Measurements from ENCODE around the gene PMFBP1. TPM values are rescaled to one million over a fixed set of nuclear protein-coding genes. Genes with fewer than 3 reads are reported as not detected.
A peak's percentile ranks its signal among the peaks of the same experiment; 100 is the strongest.

Gene PMFBP1
- total and polyA plus RNA-seq, 2 donors (not counting 1 experiment from before 2014, with no cell fraction given), result 1.2 to 9.5 TPM

GRCh38 chr16:72099377-72099818 lies 72.6 kb downstream of the PMFBP1 start:
- Histone ChIP-seq H2AFZ (ENCODE audit: insufficient read depth, low read depth, low read length, poor library complexity, severe bottlenecking) (no peak overlapping the region), H3K9me3 (ENCODE audit: control extremely low read depth in 1 of 3, control insufficient read depth in 2 of 3, insufficient read depth in 1 of 3, low read length in 2 of 3) (no peaks in the 10 kb centered on the region), H3K9ac (ENCODE audit: low read length) (no peak overlapping the region), H3K4me1 (ENCODE audit: control insufficient read depth in 2 of 2, insufficient read depth in 2 of 2, low read length in 2 of 2) (peaks cover 15 to 22% of the 10 kb centered on the region in 2 donors), H3K4me3 (ENCODE audit: control extremely low read depth in 1 of 5, extremely low read depth in 1 of 5, insufficient read depth in 1 of 5, low read depth in 2 of 5, low read length in 4 of 5) (no peak overlapping the region), H4K20me1 (ENCODE audit: control insufficient read depth, insufficient read depth, low read length, poor library complexity, severe bottlenecking) (peaks cover 37% of the 10 kb centered on the region), H3K36me3 (replicated peaks in 1 of 2; ENCODE audit: control extremely low read depth in 1 of 2, control insufficient read depth in 1 of 2, extremely low read depth in 1 of 2, insufficient read depth in 2 of 2, low read length in 1 of 2) (peaks cover 7 to 83% of the 10 kb centered on the region in 2 experiments), H3K79me2 (ENCODE audit: control insufficient read depth, insufficient read depth, low read length) (peaks cover 23% of the 10 kb centered on the region), H3K4me2 (replicated peaks; ENCODE audit: low read depth, low read length, poor library complexity, severe bottlenecking) (no peak overlapping the region), H3K27ac (ENCODE audit: low read length in 2 of 2) (no peak overlapping the region), H3K27me3 (replicated peaks in 1 of 4; ENCODE audit: control extremely low read depth in 1 of 4, control insufficient read depth in 3 of 4, insufficient read depth in 4 of 4, low read length in 3 of 4) (no peaks in the 10 kb centered on the region)
- peak; percentile 66 for DNase-seq
- CTCF ChIA-PET, result interaction anchor here (0.9 to 1.6 kb wide), 2 partner anchors 31 to 33 kb away, joined by 3 to 6 read pairs; no protein-coding TSS in a partner anchor
- Mint-ChIP-seq H3K4me3 (no peak overlapping the region), H3K4me1 (peaks cover 31% of the 10 kb centered on the region), H3K27me3 (no peaks in the 10 kb centered on the region), H3K27ac (no peak overlapping the region), H3K9me3 (ENCODE audit: insufficient read depth) (no peaks in the 10 kb centered on the region)
- intact Hi-C loops (cut with micrococcal nuclease), result loop anchor here (1.0 to 10.0 kb wide), 2 partner anchors 138 to 1295 kb away; partner anchors contain the start of gene VAC14
- ATAC-seq (ENCODE audit: low read depth), result peak; percentile 90
- POLR2A ChIA-PET, result no interaction called here
- WGBS (ENCODE audit: insufficient coverage), result 80% methylated on average over 12 of the region's 12 CpGs
- TF ChIP-seq EZH2 (IDR thresholded peaks at IDR 0.05; ENCODE audit: borderline replicate concordance, insufficient read depth, low read depth, low read length, poor library complexity, severe bottlenecking) (no peak), CTCF (IDR thresholded peaks at IDR 0.05) (peak; percentile 59)

- Mint-ChIP-seq H3K4me3 (no peak overlapping the region), H3K9me3 (ENCODE audit: insufficient read depth) (no peaks in the 10 kb centered on the region)
These were observed 73.0 kb downstream of the PMFBP1 start for GRCh38 chr16:72098936-72099335.

More at GRCh38 chr16:72098936-72099335, 73.0 kb downstream of the PMFBP1 start:
- H3K36me3 ChIP-seq (replicated peaks in 1 of 2; ENCODE audit: control extremely low read depth in 1 of 2, control insufficient read depth in 1 of 2, extremely low read depth in 1 of 2, insufficient read depth in 2 of 2, low read length in 1 of 2), result peaks cover 7 to 78% of the 10 kb centered on the region in 2 experiments
- CTCF ChIA-PET, result no interaction called here
- intact Hi-C loops (cut with micrococcal nuclease), result loop anchor here (1.0 to 10.0 kb wide), 2 partner anchors 138 to 1294 kb away; partner anchors contain the start of gene VAC14
- ATAC-seq (ENCODE audit: low read depth) (no peak), DNase-seq (no peak)
- WGBS (ENCODE audit: insufficient coverage), result 94% methylated on average over 14 of the region's 15 CpGs
- no peaks in the 10 kb centered on the region for H3K27me3 ChIP-seq (replicated peaks in 1 of 4; ENCODE audit: control extremely low read depth in 1 of 4, control insufficient read depth in 3 of 4, insufficient read depth in 4 of 4, low read length in 3 of 4)
- H3K79me2 ChIP-seq (ENCODE audit: control insufficient read depth, insufficient read depth, low read length), result peaks cover 28% of the 10 kb centered on the region
- H3K4me2 ChIP-seq (replicated peaks; ENCODE audit: low read depth, low read length, poor library complexity, severe bottlenecking), result no peak overlapping the region
- H2AFZ ChIP-seq (ENCODE audit: insufficient read depth, low read depth, low read length, poor library complexity, severe bottlenecking), result no peak overlapping the region
- no peak overlapping the region for H3K9ac ChIP-seq (ENCODE audit: low read length)
- no peak overlapping the region for H3K4me3 ChIP-seq (ENCODE audit: control extremely low read depth in 1 of 5, extremely low read depth in 1 of 5, insufficient read depth in 1 of 5, low read depth in 2 of 5, low read length in 4 of 5)
- Mint-ChIP-seq H3K27ac (no peak overlapping the region), H3K4me1 (peaks cover 35% of the 10 kb centered on the region), H3K27me3 (no peaks in the 10 kb centered on the region)
- POLR2A ChIA-PET, result no interaction called here
- H3K27ac ChIP-seq (ENCODE audit: low read length in 2 of 2), result no peak overlapping the region
- peaks cover 17 to 27% of the 10 kb centered on the region in 2 donors for H3K4me1 ChIP-seq (ENCODE audit: control insufficient read depth in 2 of 2, insufficient read depth in 2 of 2, low read length in 2 of 2)
- H4K20me1 ChIP-seq (ENCODE audit: control insufficient read depth, insufficient read depth, low read length, poor library complexity, severe bottlenecking), result peaks cover 37% of the 10 kb centered on the region
- no peak for TF ChIP-seq CTCF (IDR thresholded peaks at IDR 0.05)
- H3K9me3 ChIP-seq (ENCODE audit: control extremely low read depth in 1 of 3, control insufficient read depth in 2 of 3, insufficient read depth in 1 of 3, low read length in 2 of 3), result no peaks in the 10 kb centered on the region
